ENCODE results near the gene RNF121. TPM values are rescaled to one million over a fixed set of nuclear protein-coding genes. Genes with fewer than 3 reads are reported as not detected.

The RNF121 gene
- total RNA-seq, 1 donor from 2014 or later: 24.7 TPM

- ATAC-seq: no peak
Measured at GRCh38 chr11:71936825-71937224, 8.0 kb downstream of the RNF121 start.

GRCh38 chr11:71937826-71938225 is 9.0 kb downstream of the RNF121 start:
- intact Hi-C loops (cut with DNase I): no loop called here
- no peak for DNase-seq
- Histone ChIP-seq H3K36me3 (no peaks in the 10 kb centered on the region), H3K4me1 (peaks cover 17% of the 10 kb centered on the region), H3K27me3 (ENCODE audit: low read depth) (no peaks in the 10 kb centered on the region), H3K4me3 (no peak overlapping the region), H3K9me3 (no peaks in the 10 kb centered on the region), H3K27ac (no peak overlapping the region)
- ATAC-seq: no peak
- TF ChIP-seq CTCF (IDR thresholded peaks at IDR 0.05): no peak

More at GRCh38 chr11:71936825-71937224, 8.0 kb downstream of the RNF121 start:
- Histone ChIP-seq H3K4me3 (no peak overlapping the region), H3K9me3 (no peaks in the 10 kb centered on the region), H3K27ac (no peak overlapping the region), H3K36me3 (no peaks in the 10 kb centered on the region), H3K27me3 (ENCODE audit: low read depth) (no peaks in the 10 kb centered on the region), H3K4me1 (peaks cover 21% of the 10 kb centered on the region)
- no peak for DNase-seq
- intact Hi-C loops (cut with DNase I): no loop called here
- TF ChIP-seq CTCF (IDR thresholded peaks at IDR 0.05): no peak

- ATAC-seq: no peak
Measured at GRCh38 chr11:71940561-71941219, 11.8 kb downstream of the RNF121 start.

GRCh38 chr11:71946144-71946571 is 17.3 kb downstream of the RNF121 start:
- DNase-seq (no peak), ATAC-seq (no peak)
- H3K4me1 ChIP-seq: peaks cover 17% of the 10 kb centered on the region

More at GRCh38 chr11:71940561-71941219, 11.8 kb downstream of the RNF121 start:
- no peak for TF ChIP-seq CTCF (IDR thresholded peaks at IDR 0.05)
- H3K4me3 ChIP-seq: no peak overlapping the region
- H3K27me3 ChIP-seq (ENCODE audit: low read depth): no peaks in the 10 kb centered on the region
- no peaks in the 10 kb centered on the region for H3K36me3 ChIP-seq
- intact Hi-C loops (cut with DNase I): no loop called here
- H3K27ac ChIP-seq: no peak overlapping the region
- no peaks in the 10 kb centered on the region for H3K9me3 ChIP-seq
- DNase-seq: no peak
- H3K4me1 ChIP-seq: peaks cover 17% of the 10 kb centered on the region

GRCh38 chr11:71947498-71947897 is 18.7 kb downstream of the RNF121 start:
- ATAC-seq: no peak
- no peaks in the 10 kb centered on the region for H3K9me3 ChIP-seq
- peaks cover 17% of the 10 kb centered on the region for H3K4me1 ChIP-seq
- H3K36me3 ChIP-seq: no peaks in the 10 kb centered on the region
- H3K27me3 ChIP-seq (ENCODE audit: low read depth): no peaks in the 10 kb centered on the region
- no peak for TF ChIP-seq CTCF (IDR thresholded peaks at IDR 0.05)
- no peak overlapping the region for H3K4me3 ChIP-seq
- intact Hi-C loops (cut with DNase I): no loop called here
- no peak for DNase-seq
- no peak overlapping the region for H3K27ac ChIP-seq

More at GRCh38 chr11:71946144-71946571, 17.3 kb downstream of the RNF121 start:
- Histone ChIP-seq H3K9me3 (no peaks in the 10 kb centered on the region), H3K27me3 (ENCODE audit: low read depth) (no peaks in the 10 kb centered on the region), H3K27ac (no peak overlapping the region), H3K36me3 (no peaks in the 10 kb centered on the region), H3K4me3 (no peak overlapping the region)
- intact Hi-C loops (cut with DNase I): no loop called here
- no peak for TF ChIP-seq CTCF (IDR thresholded peaks at IDR 0.05)
